HEK293 (cell line): ENCODE measurements around the gene MEI1.

Source experiments
- CTCF ChIA-PET: fragments of 350-600 bp; formaldehyde crosslinking; extraction: SDS; loops from one replicate; lab custom pipeline; 2021; ENCODE audit warnings: antibody characterized with exemption; lab: Yijun Ruan, JAX
- POLR2A ChIA-PET: fragments of 300-600 bp; formaldehyde crosslinking; extraction: SDS; loops from one replicate; lab custom pipeline; 2020; ENCODE audit warnings: antibody characterized with exemption, inconsistent platforms; lab: Yijun Ruan, JAX
- H3K27ac ChIP-seq: fragments of 200-500 bp; sonication (Bioruptor generic); 2 replicates; pipeline ENCODE4 v1.5.1; 2014; ENCODE audit warnings: low read depth, low read length, control low read depth, inconsistent platforms; ENCODE audit errors: extremely low read depth
- H3K36me3 ChIP-seq, 2 experiments: fragments of 200-500 bp in 1 of 2; sonication (Bioruptor generic) in 1 of 2; 1 replicate in 1 of 2; 2 replicates in 1 of 2; pipeline ENCODE4 v1.5.1; 2014 to 2017; ENCODE audit warnings: inconsistent platforms in 2 of 2, low read length in 2 of 2; ENCODE audit not compliant: control insufficient read depth in 2 of 2, insufficient read depth in 1 of 2
- H3K4me1 ChIP-seq: fragments of 200-500 bp; sonication (Bioruptor generic); 2 replicates; pipeline ENCODE4 v1.5.1; 2014; ENCODE audit warnings: mild to moderate bottlenecking, low read length, inconsistent platforms; ENCODE audit not compliant: control insufficient read depth, insufficient read depth
- H3K4me3 ChIP-seq: 2 replicates; pipeline ENCODE4 v1.5.1; 2011; ENCODE audit warnings: low read depth, mild to moderate bottlenecking, control low read depth, low read length, moderate library complexity
- H3K9me3 ChIP-seq: fragments of 200-500 bp; sonication (Bioruptor generic); 2 replicates; pipeline ENCODE4 v1.5.1; 2014; ENCODE audit warnings: low read depth, low read length, inconsistent platforms; ENCODE audit not compliant: control insufficient read depth, insufficient read depth
- EGR2 ChIP-seq: fragments of 450-650 bp; formaldehyde crosslinking; IDR thresholded peaks from 2 replicates; pipeline ENCODE4 v1.5.1; 2016; ENCODE audit warnings: low read depth, missing biosample characterization, missing genetic modification characterization
- GFI1B ChIP-seq: fragments of 450-650 bp; formaldehyde crosslinking; IDR thresholded peaks from 2 replicates; pipeline ENCODE4 v1.5.1; 2016; ENCODE audit warnings: missing biosample characterization, missing genetic modification characterization
- HIC1 ChIP-seq: fragments of 450-650 bp; formaldehyde crosslinking; IDR thresholded peaks from 2 replicates; pipeline ENCODE4 v1.5.1; 2016; ENCODE audit warnings: missing biosample characterization, missing genetic modification characterization
- IKZF3 ChIP-seq: fragments of 450-650 bp; IDR thresholded peaks from 2 replicates; pipeline ENCODE4 v1.5.0; 2018; ENCODE audit warnings: missing biosample characterization, mild to moderate bottlenecking, missing genetic modification characterization, moderate library complexity
- PRDM1 ChIP-seq: fragments of 450-650 bp; formaldehyde crosslinking; IDR thresholded peaks from 2 replicates; pipeline ENCODE4; 2016; ENCODE audit warnings: missing biosample characterization, missing genetic modification characterization
- SP3 ChIP-seq: fragments of 450-650 bp; formaldehyde crosslinking; IDR thresholded peaks from 2 replicates; pipeline ENCODE4 v1.5.1; 2016; ENCODE audit warnings: missing biosample characterization, missing genetic modification characterization
- SP7 ChIP-seq: fragments of 450-650 bp; formaldehyde crosslinking; IDR thresholded peaks from 2 replicates; pipeline ENCODE4 v1.5.1; 2016; ENCODE audit warnings: missing biosample characterization, missing genetic modification characterization
- ZNF121 ChIP-seq: fragments of 450-650 bp; formaldehyde crosslinking; IDR thresholded peaks from 2 replicates; pipeline ENCODE4 v1.5.1; 2016; ENCODE audit warnings: missing biosample characterization, missing genetic modification characterization
- ZNF292 ChIP-seq: fragments of 450-650 bp; formaldehyde crosslinking; IDR thresholded peaks from 2 replicates; pipeline ENCODE4 v1.5.1; 2016; ENCODE audit warnings: low read depth, missing biosample characterization, missing genetic modification characterization, borderline replicate concordance
- ZNF423 ChIP-seq: fragments of 450-650 bp; formaldehyde crosslinking; IDR thresholded peaks from 2 replicates; pipeline ENCODE4 v1.5.1; 2016; ENCODE audit warnings: missing biosample characterization, missing genetic modification characterization
- ZNF473 ChIP-seq: fragments of 450-650 bp; formaldehyde crosslinking; IDR thresholded peaks from 2 replicates; pipeline ENCODE4 v1.5.1; 2017; ENCODE audit warnings: missing biosample characterization, missing genetic modification characterization
- ZNF488 ChIP-seq: fragments of 450-650 bp; formaldehyde crosslinking; IDR thresholded peaks from 2 replicates; pipeline ENCODE4 v1.5.1; 2016; ENCODE audit warnings: missing biosample characterization, missing genetic modification characterization
- ZNF560 ChIP-seq: fragments of 450-650 bp; formaldehyde crosslinking; IDR thresholded peaks from 2 replicates; pipeline ENCODE4 v1.5.1; 2017; ENCODE audit warnings: missing biosample characterization, missing genetic modification characterization, borderline replicate concordance
- ZNF658 ChIP-seq: fragments of 450-650 bp; formaldehyde crosslinking; IDR thresholded peaks from 2 replicates; pipeline ENCODE4; 2016; ENCODE audit warnings: missing biosample characterization, missing genetic modification characterization
- ZNF747 ChIP-seq: fragments of 450-650 bp; formaldehyde crosslinking; IDR thresholded peaks from 2 replicates; pipeline ENCODE4 v1.5.1; 2016; ENCODE audit warnings: missing biosample characterization, missing genetic modification characterization
- ZSCAN23 ChIP-seq: fragments of 450-650 bp; formaldehyde crosslinking; IDR thresholded peaks from 2 replicates; pipeline ENCODE4 v1.5.1; 2016; ENCODE audit warnings: missing biosample characterization, missing genetic modification characterization
- ZSCAN30 ChIP-seq: fragments of 450-650 bp; IDR thresholded peaks from 2 replicates; pipeline ENCODE4 v1.5.1; 2018; ENCODE audit warnings: missing biosample characterization, mild to moderate bottlenecking, missing genetic modification characterization, moderate library complexity
- TF ChIP-seq, protein P1 (sequence below): fragments of 450-650 bp; formaldehyde crosslinking; IDR thresholded peaks from 2 replicates; pipeline ENCODE4 v1.5.1; 2016; ENCODE audit warnings: missing biosample characterization, missing genetic modification characterization
- TF ChIP-seq, protein P2 (sequence below): fragments of 450-650 bp; formaldehyde crosslinking; conservative IDR thresholded peaks from 2 replicates; pipeline ENCODE4 v1.5.1; 2016; ENCODE audit warnings: low read depth, missing biosample characterization, missing genetic modification characterization
- TF ChIP-seq, protein P3 (sequence below): fragments of 450-650 bp; formaldehyde crosslinking; IDR thresholded peaks from 2 replicates; pipeline ENCODE4 v1.5.1; 2016; ENCODE audit warnings: missing biosample characterization, missing genetic modification characterization

Gene MEI1

DNA sequence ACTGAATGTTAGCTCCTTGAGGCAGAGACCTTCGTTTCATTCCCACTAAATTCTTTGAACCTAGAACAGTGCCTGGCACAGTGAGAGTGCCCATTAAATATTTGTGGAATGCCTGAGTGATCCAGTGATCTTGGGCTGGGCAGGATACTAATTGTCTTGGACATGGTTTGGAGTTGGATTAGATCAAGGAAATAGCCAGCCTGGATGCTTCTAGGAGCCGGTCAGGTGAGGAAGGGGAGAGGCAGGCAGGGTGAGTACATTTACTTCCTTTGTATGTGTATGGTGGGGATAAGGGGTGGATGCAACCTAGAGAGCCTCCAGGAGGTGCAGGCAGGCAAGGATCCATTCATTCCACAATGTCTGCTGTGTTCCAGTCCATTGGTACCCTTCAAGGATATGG is 137.2 kb downstream of the MEI1 start:
- H3K4me1 ChIP-seq = peaks cover 3% of the 10 kb centered on the region; the same call in 1 of the 2 replicates
- no peak for TF ChIP-seq ZSCAN30 (tag by site-specific recombination)
- no peak for TF ChIP-seq ZNF292 (tag by site-specific recombination)
- no peak for TF ChIP-seq ZSCAN23 (tag by site-specific recombination)
- TF ChIP-seq ZNF658 (tag by site-specific recombination) = no peak
- TF ChIP-seq ZNF423 (tag by site-specific recombination) = no peak
- no peak for TF ChIP-seq EGR2 (tag by site-specific recombination)
- TF ChIP-seq ZNF488 (tag by site-specific recombination) = no peak
- no peak for TF ChIP-seq HIC1 (tag by site-specific recombination)
- no peak for TF ChIP-seq GFI1B (tag by site-specific recombination)
- TF ChIP-seq SP3 (tag by site-specific recombination) = no peak
- TF ChIP-seq, all 188 proteins: peak for 0
- ChIA-PET POLR2A (interaction anchor here (0.9 to 1.0 kb wide), 2 partner anchors 23 to 36 kb away, joined by 3 to 4 read pairs; partner anchors contain the start of gene CCDC134), CTCF (interaction anchor here (1.5 kb wide), 1 partner anchor 20 kb away, joined by 10 read pairs; no protein-coding TSS in a partner anchor)
- H3K9me3 ChIP-seq = no peaks in the 10 kb centered on the region
- H3K4me3 ChIP-seq = no peak overlapping the region
- peaks cover 15 to 20% of the 10 kb centered on the region in 2 experiments for H3K36me3 ChIP-seq
- H3K27ac ChIP-seq = no peak overlapping the region

GRCh38 chr22:41838842-41839618 is 139.7 kb downstream of the MEI1 start:
- H3K36me3 ChIP-seq = peaks cover 23 to 24% of the 10 kb centered on the region in 2 experiments
- TF ChIP-seq PRDM1 (tag by site-specific recombination) (peak; percentile 89), ZNF121 (tag by site-specific recombination) (no peak)
- TF ChIP-seq, protein P1, sequence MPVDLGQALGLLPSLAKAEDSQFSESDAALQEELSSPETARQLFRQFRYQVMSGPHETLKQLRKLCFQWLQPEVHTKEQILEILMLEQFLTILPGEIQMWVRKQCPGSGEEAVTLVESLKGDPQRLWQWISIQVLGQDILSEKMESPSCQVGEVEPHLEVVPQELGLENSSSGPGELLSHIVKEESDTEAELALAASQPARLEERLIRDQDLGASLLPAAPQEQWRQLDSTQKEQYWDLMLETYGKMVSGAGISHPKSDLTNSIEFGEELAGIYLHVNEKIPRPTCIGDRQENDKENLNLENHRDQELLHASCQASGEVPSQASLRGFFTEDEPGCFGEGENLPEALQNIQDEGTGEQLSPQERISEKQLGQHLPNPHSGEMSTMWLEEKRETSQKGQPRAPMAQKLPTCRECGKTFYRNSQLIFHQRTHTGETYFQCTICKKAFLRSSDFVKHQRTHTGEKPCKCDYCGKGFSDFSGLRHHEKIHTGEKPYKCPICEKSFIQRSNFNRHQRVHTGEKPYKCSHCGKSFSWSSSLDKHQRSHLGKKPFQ (tag by site-specific recombination) = peak; percentile 37; the same call in 1 of the 2 replicates
- peaks cover 3% of the 10 kb centered on the region; the same call in 1 of the 2 replicates for H3K4me1 ChIP-seq
- no peaks in the 10 kb centered on the region for H3K9me3 ChIP-seq
- POLR2A ChIA-PET = interaction anchor here (0.8 kb wide), 1 partner anchor 77 kb away, joined by 3 read pairs; no protein-coding TSS in a partner anchor
- H3K27ac ChIP-seq = no peak overlapping the region
- CTCF ChIA-PET = interaction anchor here (0.7 to 1.3 kb wide), 4 partner anchors 10 to 172 kb away, joined by 3 to 4 read pairs (median 4); no protein-coding TSS in a partner anchor
- H3K4me3 ChIP-seq = no peak overlapping the region

GRCh38 chr22:41840216-41840615 is 140.9 kb downstream of the MEI1 start:
- CTCF ChIA-PET = interaction anchor here (0.6 to 1.1 kb wide), 3 partner anchors 113 to 143 kb away, joined by 3 read pairs; no protein-coding TSS in a partner anchor
- H3K4me1 ChIP-seq = peaks cover 5% of the 10 kb centered on the region
- TF ChIP-seq SP7 (tag by site-specific recombination) = no peak
- TF ChIP-seq ZNF560 (tag by site-specific recombination) = no peak
- TF ChIP-seq, protein P2, sequence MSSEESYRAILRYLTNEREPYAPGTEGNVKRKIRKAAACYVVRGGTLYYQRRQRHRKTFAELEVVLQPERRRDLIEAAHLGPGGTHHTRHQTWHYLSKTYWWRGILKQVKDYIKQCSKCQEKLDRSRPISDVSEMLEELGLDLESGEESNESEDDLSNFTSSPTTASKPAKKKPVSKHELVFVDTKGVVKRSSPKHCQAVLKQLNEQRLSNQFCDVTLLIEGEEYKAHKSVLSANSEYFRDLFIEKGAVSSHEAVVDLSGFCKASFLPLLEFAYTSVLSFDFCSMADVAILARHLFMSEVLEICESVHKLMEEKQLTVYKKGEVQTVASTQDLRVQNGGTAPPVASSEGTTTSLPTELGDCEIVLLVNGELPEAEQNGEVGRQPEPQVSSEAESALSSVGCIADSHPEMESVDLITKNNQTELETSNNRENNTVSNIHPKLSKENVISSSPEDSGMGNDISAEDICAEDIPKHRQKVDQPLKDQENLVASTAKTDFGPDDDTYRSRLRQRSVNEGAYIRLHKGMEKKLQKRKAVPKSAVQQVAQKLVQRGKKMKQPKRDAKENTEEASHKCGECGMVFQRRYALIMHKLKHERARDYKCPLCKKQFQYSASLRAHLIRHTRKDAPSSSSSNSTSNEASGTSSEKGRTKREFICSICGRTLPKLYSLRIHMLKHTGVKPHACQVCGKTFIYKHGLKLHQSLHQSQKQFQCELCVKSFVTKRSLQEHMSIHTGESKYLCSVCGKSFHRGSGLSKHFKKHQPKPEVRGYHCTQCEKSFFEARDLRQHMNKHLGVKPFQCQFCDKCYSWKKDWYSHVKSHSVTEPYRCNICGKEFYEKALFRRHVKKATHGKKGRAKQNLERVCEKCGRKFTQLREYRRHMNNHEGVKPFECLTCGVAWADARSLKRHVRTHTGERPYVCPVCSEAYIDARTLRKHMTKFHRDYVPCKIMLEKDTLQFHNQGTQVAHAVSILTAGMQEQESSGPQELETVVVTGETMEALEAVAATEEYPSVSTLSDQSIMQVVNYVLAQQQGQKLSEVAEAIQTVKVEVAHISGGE (tag by site-specific recombination) = no peak
- TF ChIP-seq IKZF3 (tag by site-specific recombination) = no peak
- TF ChIP-seq, protein P3, sequence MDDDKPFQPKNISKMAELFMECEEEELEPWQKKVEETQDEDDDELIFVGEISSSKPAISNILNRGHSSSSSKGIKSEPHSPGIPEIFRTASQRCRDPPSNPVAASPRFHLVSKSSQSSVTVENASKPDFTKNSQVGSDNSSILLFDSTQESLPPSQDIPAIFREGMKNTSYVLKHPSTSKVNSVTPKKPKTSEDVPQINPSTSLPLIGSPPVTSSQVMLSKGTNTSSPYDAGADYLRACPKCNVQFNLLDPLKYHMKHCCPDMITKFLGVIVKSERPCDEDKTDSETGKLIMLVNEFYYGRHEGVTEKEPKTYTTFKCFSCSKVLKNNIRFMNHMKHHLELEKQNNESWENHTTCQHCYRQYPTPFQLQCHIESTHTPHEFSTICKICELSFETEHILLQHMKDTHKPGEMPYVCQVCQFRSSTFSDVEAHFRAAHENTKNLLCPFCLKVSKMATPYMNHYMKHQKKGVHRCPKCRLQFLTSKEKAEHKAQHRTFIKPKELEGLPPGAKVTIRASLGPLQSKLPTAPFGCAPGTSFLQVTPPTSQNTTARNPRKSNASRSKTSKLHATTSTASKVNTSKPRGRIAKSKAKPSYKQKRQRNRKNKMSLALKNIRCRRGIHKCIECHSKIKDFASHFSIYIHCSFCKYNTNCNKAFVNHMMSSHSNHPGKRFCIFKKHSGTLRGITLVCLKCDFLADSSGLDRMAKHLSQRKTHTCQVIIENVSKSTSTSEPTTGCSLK = no peak
- TF ChIP-seq ZNF747 = no peak
- TF ChIP-seq ZNF473 (tag by site-specific recombination) = no peak
- H3K9me3 ChIP-seq = no peaks in the 10 kb centered on the region
- POLR2A ChIA-PET = no interaction called here
- peaks cover 23 to 24% of the 10 kb centered on the region in 2 experiments for H3K36me3 ChIP-seq
- no peak overlapping the region for H3K4me3 ChIP-seq
- no peak overlapping the region for H3K27ac ChIP-seq
